GM18520 (cell line): ENCODE results near the gene CDC7.

Experiments
- ATAC-seq: cut with Tn5 transposase; IDR thresholded peaks from one replicate; pipeline ENCODE4 v1.9.1; 2021; ENCODE audit not compliant: unreplicated experiment

Gene CDC7

GRCh38 chr1:91548376-91549040, 47.9 kb downstream of the CDC7 start:
- no peak for ATAC-seq

DNA sequence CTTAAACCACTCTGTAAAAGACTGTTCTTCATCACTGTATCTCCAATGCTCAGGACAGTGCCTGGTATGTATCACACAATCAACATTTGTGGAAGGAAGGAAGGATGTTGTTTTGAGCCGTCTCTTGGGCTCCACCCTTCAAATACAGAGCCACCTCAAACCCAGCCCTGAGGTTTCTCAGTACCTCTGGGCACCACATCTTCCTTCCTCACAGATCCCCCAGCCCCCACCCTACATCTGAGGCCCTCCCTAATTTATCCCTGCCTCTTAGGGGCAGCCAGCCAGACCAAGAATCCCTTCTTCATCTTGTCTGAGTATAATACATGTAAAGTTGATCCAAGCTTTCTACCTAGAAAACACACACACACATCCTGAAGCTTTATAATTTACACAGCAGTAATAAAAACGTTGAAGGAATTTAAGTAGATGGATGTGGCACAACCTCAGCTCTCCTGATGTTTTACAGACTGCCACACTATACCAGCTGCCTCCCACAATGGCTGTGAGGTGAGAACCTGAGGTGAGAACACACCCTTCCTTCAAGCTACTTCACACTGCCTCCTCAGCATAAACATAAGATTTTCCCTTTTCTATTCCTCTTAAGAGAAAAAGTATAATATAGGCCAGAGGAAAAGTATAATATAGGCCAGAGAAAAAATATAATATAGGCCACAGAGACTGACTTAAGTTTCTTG, 48.5 kb downstream of the CDC7 start:
- no peak for ATAC-seq

DNA sequence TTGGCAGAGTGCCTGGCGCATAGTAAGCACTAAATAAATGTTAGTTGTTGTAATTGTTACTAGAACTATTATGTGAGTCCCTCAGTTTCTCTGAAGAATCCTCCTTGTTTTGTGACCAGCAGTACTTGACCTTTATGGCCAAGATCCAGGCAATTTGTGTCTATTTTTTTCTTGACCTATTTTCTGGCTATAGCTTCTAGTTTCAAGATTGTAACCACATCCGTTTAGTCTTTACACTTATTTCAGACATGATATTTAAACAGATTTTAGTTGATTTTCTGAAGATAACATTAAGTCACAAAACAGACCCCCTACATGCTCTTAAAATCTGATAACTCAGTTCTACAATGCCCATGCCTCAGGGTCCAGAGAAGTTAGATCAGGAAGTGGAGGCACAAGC, 50.3 kb downstream of the CDC7 start:
- ATAC-seq: no peak

DNA sequence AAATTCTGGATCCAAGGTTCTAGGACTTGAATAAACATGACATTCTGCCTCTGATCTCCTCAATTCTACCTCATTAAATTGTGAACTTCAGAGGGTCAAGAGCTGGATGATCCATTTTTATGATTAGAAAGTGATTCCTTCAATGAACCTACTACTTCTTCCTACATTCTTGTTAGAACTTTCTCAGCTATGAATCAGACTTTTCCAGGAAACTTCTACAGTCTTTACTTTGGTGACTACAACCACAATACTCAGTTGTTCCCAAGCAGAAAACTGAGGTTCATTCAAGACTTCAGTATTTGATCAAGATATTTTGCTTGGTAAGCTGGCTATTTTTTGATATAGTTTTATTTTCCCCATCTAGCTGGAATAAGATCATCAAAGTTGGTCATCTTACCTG, 51.4 kb downstream of the CDC7 start:
- ATAC-seq: no peak

DNA sequence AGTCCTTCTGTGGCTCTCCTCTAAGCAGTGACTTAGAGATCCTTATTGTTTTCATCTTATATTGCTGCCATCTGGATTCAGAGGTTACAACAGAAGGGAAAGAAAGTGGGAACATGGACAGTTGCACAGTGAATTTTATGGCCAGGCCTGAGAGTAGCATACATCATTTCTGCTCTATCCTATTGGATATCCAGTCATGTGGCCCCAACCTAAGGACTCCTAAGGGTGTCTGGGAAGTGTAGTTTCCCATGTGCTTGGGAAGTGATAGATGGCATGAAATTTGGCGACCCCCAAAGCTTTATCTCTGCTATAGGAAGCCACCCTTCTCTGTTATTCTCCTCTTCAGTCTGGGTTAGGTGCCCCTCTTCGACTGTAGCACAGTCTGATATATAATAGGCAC, 51.9 kb downstream of the CDC7 start:
- ATAC-seq: no peak

GRCh38 chr1:91553177-91553591, 52.5 kb downstream of the CDC7 start:
- no peak for ATAC-seq

DNA sequence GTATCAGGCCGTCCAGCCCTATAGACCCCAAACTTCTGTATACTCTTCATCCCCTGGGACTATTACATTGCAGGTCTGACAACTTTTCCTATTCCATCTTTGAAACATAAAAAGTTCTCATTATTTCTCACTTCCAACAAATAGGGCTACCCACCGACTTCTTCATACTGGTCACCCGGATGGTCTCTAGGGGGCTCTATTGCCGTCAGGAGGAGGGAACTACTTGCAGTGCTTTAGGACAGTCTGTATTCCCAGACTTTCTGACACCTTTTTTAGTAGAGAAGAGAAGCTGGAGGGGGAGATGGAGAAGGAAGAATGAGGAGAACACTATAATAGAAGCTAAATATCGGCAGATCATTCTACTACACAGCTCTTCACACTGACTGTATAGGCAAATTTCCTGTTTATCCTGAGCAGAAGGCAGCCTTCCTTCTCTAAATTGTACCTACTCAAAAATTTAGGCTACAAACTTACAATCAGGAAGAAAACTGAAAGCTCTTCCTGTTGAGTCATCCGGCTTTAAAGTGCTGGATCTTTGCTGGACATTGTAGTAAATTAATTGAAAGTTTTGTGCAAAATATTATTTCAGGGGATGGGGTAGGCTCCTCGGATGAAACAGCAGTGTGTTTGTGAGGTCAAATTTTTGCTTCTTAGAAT, 54.6 kb downstream of the CDC7 start:
- no peak for ATAC-seq

DNA sequence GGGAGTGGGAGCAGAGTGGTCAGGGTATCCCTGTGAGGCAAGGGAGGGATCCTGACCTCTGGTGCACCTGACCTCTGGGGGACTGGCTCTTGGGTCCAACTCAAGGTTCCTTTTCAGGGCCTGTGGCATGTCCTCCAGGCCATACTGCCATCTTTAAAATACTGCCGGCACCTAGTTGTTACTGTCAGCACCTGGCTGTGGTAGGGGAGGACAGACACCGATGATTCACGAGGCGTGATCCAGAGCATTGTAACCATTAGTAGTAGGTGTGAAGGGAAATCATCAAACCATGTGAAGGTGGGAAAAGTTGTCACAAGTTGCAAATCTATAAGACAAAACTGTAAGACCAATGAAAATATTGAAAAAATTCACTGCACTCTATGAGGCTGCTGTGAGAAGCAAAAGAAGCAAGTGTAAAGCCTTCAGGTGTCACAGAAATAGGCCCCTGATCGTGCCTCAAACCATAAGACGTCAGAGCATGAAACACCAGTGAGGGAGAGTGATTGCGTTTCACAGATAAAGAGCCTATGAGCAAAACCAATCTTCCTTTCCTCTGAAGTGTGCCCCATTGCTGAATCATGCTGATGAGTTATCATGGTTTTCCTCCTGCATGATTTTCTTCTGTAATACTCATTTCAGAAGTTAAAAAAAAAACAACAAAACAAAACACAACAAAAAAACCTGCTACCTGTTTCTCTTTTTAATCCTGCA, 55.3 kb downstream of the CDC7 start:
- peak; percentile 74 for ATAC-seq

- no peak for ATAC-seq
Measured at GRCh38 chr1:91556556-91556955, 55.9 kb downstream of the CDC7 start.

DNA sequence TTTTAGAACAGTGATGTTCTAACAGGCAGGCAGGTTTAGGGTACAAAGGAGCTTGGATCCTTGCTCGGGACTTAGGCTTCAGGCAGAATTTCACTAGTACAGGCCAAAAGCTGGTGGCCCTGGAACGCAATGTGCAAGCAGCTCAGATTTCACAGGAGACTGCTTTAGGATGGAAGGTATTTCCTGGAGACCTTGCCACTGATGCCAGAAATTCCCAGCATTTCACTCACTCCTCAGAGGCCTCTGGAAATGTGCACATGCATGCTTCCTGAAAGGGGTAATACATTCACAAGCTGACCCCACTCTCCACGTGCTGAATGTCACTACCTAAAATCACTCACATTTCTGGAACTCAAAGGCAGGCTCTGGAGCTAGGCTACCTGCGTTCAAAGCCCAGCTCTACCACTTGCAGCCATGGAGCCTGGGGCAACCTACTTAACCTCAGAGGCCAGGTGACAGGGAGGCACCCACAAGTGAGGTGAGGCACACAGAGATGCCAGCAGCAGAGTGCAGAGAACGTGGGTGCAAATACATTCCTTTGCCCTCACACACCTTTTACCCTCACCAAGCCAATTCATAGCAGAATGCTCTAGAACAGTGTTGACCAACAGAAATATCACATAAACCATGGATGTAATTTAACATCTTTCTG, 56.5 kb downstream of the CDC7 start:
- no peak for ATAC-seq

GRCh38 chr1:91557826-91558225, 57.2 kb downstream of the CDC7 start:
- ATAC-seq: no peak

DNA sequence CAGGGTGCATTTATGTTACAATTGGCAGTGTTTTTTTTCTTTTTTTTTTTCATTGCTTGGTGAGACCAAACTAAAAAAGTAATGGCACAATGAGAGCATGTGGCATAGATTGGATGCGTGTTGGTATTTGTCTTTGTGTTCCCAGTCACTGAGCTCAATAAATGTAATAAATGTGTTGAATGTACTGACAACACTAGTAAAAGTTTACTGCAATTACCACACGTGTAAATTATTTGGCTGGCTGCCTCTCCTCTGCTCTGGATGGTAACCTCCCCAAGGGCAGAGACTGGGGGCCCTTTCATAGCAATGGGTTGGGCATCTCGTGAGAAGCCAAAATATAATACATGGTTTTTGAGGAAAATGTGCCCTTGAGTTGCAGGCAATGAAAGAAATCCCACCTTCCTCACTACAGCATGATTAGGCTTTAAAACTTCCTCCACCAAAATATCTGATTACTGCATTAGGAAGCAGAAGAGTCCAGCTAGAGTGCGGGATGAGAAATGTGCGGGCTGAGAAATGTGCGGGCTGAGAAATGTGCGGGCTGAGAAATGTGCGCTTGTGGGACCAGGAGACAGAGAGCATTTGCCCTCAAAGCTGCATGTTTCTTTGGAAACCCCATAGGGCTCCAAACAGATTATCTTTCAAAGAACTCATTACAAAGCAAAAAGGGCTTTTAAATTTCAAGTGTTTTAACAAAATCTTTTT, 58.5 kb downstream of the CDC7 start:
- ATAC-seq: no peak

- ATAC-seq: no peak
Measured at GRCh38 chr1:91559838-91560565, 59.4 kb downstream of the CDC7 start.

GRCh38 chr1:91564888-91565701, 64.4 kb downstream of the CDC7 start:
- no peak for ATAC-seq

GRCh38 chr1:91567583-91567982, 66.9 kb downstream of the CDC7 start:
- no peak for ATAC-seq

DNA sequence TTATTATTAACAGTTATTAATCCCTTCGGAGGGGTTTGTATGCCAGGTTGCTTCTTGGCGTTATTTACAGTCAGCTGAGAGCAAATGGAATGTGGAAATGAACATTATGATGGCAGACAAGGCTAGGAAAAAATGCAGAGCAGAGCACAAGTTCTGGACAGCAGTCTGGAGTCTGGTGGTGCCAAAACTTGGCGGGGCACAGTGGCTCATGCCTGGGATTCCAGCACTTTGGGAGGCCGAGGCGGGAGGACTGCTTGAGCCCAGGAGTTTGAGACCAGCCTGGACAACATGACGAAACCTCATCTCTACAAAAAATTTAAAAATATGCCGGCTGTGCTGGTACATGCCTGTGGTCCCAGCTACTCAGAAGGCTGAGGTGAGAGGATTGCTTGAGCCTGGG, 67.6 kb downstream of the CDC7 start:
- ATAC-seq: no peak

DNA sequence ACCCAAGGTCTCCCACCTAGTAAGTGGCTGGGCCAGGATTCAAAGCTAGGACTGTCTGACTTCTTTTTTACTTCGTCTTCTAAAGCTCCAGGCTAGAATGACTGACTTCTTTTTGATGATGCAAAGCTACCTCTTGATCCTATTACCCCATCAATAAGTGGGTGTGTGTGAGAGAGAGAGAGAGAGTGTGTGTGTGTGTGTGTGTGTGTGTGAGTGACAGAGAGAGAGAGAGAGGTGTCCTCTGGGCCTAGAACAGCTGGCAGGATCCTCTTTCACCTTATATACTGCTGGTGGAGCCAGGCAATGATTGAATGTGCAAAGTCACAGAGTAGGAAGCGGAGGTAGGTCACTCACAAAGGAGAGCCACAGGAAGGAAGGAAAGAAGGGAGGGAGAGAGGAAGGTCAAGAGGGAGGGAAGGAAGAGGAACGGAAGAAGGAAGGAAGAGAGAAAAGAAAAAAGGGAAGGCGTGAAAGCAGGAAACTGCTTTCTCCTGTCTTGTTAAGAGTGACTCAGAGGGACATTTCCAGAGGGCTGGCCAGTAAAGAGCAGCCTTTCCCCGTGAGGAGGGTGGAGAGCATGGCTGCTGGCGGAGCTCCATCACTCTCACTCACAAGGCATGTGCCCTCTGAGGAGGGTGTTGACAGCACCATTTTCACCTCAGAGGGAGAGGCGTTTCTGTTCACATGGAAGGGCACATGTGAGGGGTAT, 68.9 kb downstream of the CDC7 start:
- ATAC-seq: no peak

- ATAC-seq: no peak
Measured at GRCh38 chr1:91570120-91570448, 69.4 kb downstream of the CDC7 start.

GRCh38 chr1:91572044-91572443, 71.4 kb downstream of the CDC7 start:
- peak; percentile 82 for ATAC-seq
